ENCODE measurements around the gene CIB2. TPM values are rescaled to one million over a fixed set of nuclear protein-coding genes. Genes with fewer than 3 reads are reported as not detected.

Gene CIB2
- total RNA-seq, 3 donors from 2014 or later, result 8.1 to 13.7 (median 10.9) TPM

DNA sequence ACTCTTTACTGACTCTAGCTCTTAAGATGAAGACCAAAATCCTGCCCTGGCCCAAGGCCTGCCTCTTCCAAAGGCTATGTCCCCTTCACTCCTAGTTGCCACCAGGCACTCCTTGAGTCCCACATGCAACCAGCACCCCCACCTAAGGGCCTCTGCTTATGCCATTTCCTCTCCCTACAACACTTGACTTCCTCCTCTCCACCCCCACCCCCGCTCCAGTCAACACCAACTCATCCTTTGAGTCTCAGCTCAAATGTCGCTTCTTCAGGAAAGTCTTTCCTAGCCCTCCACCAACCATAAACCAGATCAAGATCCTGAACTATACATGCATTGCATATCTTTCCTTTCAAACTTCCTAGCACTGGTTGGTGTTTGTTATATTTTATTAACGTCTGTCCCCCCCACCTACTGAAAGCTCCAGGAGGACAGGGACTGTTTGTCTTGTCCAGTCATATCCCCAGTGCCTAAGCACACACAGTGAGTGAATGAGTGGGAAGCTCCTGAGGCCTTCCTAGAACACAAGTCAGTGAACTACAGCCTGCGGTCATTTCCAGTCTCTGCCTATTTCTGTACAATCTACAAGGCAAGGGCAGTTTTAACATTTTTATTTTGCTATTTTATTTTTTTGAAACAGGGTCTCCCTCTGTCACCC, 61.1 kb downstream of the CIB2 start:
- intact Hi-C loops (cut with DNase I, micrococcal nuclease), result no loop called here
- no peak for TF ChIP-seq CTCF (IDR thresholded peaks at IDR 0.05)
- Histone ChIP-seq H3K4me3 (no peak overlapping the region), H3K9me3 (no peaks in the 10 kb centered on the region), H3K36me3 (ENCODE audit: low read depth) (no peaks in the 10 kb centered on the region), H3K4me1 (ENCODE audit: low read depth) (peaks cover 87% of the 10 kb centered on the region)
- ATAC-seq (peak; percentile 18), DNase-seq (peak in 1 of 3 donors; percentile 68)

DNA sequence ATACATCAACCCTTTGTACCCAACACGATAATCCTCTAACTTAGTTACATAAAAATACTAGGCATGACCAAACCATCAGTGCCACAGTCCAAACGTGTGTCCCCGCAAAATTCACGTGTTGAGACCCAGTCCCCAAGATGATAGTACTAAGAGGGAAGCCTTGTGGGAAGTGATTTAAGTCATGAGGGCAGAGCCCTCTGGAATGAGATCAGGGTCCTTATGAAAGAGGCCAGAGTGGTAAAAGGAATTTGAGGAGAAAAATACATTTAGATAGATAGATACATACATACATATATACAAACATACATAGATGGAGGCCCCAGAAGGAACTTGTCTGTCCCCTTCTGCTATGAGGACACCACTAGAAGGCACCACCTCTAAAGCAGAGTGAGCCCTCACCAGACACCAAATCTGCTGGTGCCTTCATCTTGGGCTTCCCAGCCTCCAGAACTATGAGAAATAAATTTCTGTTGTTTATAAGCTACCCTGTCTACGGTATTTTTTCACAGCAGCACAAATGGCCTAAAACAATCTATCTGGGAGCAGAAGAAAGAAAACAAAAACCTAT, 61.7 kb downstream of the CIB2 start:
- Histone ChIP-seq H3K4me3 (no peak overlapping the region), H3K9me3 (no peaks in the 10 kb centered on the region), H3K36me3 (ENCODE audit: low read depth) (no peaks in the 10 kb centered on the region), H3K4me1 (ENCODE audit: low read depth) (peaks cover 88% of the 10 kb centered on the region)
- ATAC-seq (no peak), DNase-seq (no peak)
- TF ChIP-seq CTCF (IDR thresholded peaks at IDR 0.05), result no peak
- intact Hi-C loops (cut with DNase I, micrococcal nuclease), result no loop called here

DNA sequence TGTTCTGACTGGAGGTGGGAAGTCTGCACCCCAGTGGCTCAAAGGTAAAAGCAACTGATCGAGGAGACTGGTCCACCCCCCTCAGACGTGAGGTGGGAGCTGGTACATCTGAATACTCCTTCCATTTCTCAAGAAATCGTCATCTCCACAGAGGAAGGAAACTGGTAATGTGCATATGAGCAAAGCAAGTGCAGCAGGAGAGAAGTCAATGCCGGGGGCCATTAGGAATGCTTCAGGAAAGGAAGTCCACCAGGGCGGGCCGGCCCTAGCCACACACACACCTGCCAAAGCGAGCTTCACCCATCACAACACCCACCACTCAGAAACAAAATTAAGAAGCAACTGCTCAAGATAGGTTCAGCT, 62.2 kb downstream of the CIB2 start:
- no peaks in the 10 kb centered on the region for H3K9me3 ChIP-seq
- no peak overlapping the region for H3K4me3 ChIP-seq
- ATAC-seq (no peak), DNase-seq (no peak)
- intact Hi-C loops (cut with DNase I, micrococcal nuclease), result no loop called here
- no peak for TF ChIP-seq CTCF (IDR thresholded peaks at IDR 0.05)
- H3K4me1 ChIP-seq (ENCODE audit: low read depth), result peaks cover 88% of the 10 kb centered on the region
- H3K36me3 ChIP-seq (ENCODE audit: low read depth), result no peaks in the 10 kb centered on the region

GRCh38 chr15:78067328-78068228, 63.7 kb downstream of the CIB2 start:
- Histone ChIP-seq H3K4me3 (no peak overlapping the region), H3K9me3 (no peaks in the 10 kb centered on the region), H3K4me1 (ENCODE audit: low read depth) (peaks cover 87% of the 10 kb centered on the region), H3K36me3 (ENCODE audit: low read depth) (no peaks in the 10 kb centered on the region)
- DNase-seq, result no peak
- intact Hi-C loops (cut with DNase I, micrococcal nuclease), result no loop called here
- no peak for TF ChIP-seq CTCF (IDR thresholded peaks at IDR 0.05)
- ATAC-seq, result peak; percentile 18

- no peaks in the 10 kb centered on the region for H3K9me3 ChIP-seq
- intact Hi-C loops (cut with DNase I, micrococcal nuclease), result no loop called here
Measured at GRCh38 chr15:78065973-78066946, 65.0 kb downstream of the CIB2 start.

More at GRCh38 chr15:78065973-78066946, 65.0 kb downstream of the CIB2 start:
- Histone ChIP-seq H3K4me1 (ENCODE audit: low read depth) (peaks cover 86% of the 10 kb centered on the region), H3K36me3 (ENCODE audit: low read depth) (no peaks in the 10 kb centered on the region), H3K4me3 (no peak overlapping the region)
- DNase-seq (no peak), ATAC-seq (peak; percentile 44)
- TF ChIP-seq CTCF (IDR thresholded peaks at IDR 0.05), result no peak
